GM21447 (cell line): ENCODE measurements around the gene ITM2B.

Experiments
- ATAC-seq: cut with Tn5 transposase; IDR thresholded peaks from one replicate; pipeline ENCODE4 v1.9.1; 2021; ENCODE audit not compliant: unreplicated experiment

The ITM2B gene

GRCh38 chr13:48255090-48255489 is 22.1 kb downstream of the ITM2B start:
- ATAC-seq: no peak

GRCh38 chr13:48255954-48256353 is 22.9 kb downstream of the ITM2B start:
- no peak for ATAC-seq

DNA sequence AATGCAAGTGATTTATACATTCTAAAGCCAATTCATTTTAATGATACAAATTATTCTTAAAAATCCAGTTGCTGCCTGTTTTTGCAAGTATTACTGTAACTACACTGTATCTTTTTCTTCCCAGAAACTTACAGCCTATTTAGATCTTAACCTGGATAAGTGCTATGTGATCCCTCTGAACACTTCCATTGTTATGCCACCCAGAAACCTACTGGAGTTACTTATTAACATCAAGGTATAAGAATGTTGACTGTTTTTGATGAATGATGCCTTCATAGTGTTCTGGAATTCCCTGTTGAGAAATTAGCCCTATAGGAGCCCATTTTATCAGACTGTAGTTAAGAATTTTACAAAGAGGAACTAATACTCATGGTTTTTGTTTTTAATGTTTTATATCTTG is 25.0 kb downstream of the ITM2B start:
- no peak for ATAC-seq

DNA sequence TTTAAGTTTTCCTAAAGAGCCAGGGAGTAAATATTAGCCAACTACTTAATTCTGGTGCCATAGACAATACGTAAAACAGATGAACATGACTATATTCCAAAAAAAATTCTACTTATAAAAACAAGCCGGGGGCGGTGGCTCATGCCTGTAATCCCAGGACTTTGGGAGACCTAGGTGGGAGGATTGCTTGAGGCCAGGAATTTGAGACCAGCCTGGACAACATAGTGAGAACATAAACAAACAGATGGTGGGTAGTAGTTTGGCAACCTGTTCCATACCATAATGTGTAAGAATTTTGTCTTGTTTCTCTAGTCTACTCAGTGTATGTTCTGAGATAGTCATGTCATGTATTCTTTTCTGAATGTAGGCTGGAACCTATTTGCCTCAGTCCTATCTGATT is 25.4 kb downstream of the ITM2B start:
- ATAC-seq: no peak

- no peak for ATAC-seq
Measured at GRCh38 chr13:48260970-48261369, 28.0 kb downstream of the ITM2B start.

GRCh38 chr13:48263196-48263595 is 30.2 kb downstream of the ITM2B start:
- ATAC-seq: no peak

GRCh38 chr13:48264058-48264457 is 31.1 kb downstream of the ITM2B start:
- ATAC-seq: no peak

GRCh38 chr13:48265217-48265815 is 32.3 kb downstream of the ITM2B start:
- ATAC-seq: peak; percentile 81

GRCh38 chr13:48266150-48266549 is 33.1 kb downstream of the ITM2B start:
- ATAC-seq: no peak

- ATAC-seq: no peak
Measured at GRCh38 chr13:48266701-48267639, 34.0 kb downstream of the ITM2B start.

- ATAC-seq: no peak
Measured at GRCh38 chr13:48268019-48268418, 35.0 kb downstream of the ITM2B start.

DNA sequence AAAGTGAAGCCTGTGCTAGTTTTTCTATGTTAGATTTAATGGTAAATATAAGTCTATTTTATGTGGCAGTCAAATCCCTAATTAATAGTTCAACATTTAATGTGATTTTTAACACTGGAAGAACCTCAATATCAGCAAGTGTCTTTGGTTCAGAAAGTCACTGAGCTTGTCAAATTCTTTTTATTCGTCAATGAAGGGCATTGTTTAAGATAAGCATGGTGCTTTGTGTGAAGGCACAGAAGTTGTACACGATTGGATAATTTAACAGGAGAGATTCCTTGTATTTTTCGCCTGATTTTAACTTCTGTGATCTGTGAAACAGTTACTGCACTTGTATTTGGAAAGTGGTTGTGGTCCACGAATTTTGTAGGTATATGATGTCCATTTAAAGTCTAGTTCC is 40.3 kb downstream of the ITM2B start:
- ATAC-seq: no peak

DNA sequence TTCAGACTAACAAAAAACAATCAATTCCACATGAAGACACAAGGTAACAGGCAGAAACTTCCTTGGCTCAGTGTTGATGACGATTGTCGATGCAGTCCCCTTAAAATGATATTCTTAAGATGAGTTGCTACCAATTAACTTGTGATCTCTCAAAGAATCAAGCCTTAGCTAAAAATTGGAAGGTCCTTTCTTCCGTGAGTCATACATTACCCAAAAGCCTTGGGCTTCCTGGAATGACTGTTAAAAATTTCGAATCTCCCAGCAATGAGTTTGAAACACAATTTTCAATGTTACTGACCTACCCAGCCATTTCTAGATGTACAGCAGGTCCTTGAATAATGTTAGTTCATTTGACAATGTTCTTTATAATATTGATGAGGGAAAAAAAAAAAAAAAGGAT is 42.5 kb downstream of the ITM2B start:
- ATAC-seq: no peak

DNA sequence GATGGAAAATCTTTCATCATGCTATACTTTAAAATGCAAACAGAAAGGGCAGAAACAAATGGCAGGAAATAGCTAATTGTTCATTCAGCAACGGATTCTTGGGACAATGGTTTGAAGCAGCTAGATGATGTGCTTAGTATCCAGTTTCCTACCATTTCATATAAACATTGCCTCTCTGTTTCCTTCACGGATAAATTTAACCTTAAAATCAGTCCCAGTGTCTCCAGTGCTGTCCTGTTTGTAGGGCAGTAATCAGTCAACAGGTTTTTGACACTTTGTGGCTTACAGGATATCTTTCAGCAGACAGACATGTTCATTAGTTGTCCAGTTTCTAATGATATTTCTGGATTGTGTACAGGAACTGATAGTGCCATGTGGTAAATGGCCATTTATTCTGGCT is 45.8 kb downstream of the ITM2B start:
- ATAC-seq: no peak

DNA sequence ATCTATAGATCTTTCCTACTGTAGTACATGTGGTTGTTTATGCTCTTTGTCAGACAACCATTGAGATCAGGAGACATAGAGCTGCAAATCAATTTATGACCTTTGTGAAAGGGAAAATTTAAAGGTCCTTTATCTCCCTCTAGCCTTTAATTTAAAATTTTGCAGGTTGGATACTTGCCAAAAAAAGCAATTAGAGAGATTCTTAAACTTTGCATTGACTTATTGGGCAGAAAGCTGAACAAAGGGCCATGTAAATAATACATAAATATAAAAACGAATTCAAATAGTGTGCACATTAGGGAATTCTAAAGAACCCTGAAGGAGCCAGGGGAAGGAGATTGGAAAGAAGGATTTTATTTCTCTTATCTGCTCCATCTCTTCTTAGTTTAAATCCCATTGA is 48.5 kb downstream of the ITM2B start:
- no peak for ATAC-seq

GRCh38 chr13:48291730-48292129 is 58.7 kb downstream of the ITM2B start:
- ATAC-seq: no peak

GRCh38 chr13:48292650-48293049 is 59.6 kb downstream of the ITM2B start:
- no peak for ATAC-seq

- no peak for ATAC-seq
Measured at GRCh38 chr13:48294653-48295052, 61.6 kb downstream of the ITM2B start.

DNA sequence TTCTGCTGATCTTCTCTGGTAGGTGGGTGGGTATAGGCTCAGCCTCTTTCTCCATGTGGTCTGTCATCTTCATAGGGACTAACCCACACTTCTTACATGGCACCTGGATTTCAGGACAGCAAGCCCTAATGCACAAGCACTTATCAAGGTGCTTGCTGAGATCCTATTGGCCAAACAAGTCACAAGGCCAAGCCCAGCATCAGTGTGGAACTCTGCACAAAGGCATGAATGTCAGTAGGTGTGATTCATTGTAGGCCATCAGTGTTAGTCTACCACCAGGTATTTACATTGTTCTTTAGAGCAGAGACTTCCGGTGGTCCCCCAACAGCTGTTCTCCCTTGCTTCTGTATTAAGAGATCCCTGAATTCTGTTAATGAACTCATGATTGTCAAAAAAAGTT is 62.3 kb downstream of the ITM2B start:
- no peak for ATAC-seq

- ATAC-seq: no peak
Measured at GRCh38 chr13:48296528-48296927, 63.5 kb downstream of the ITM2B start.

DNA sequence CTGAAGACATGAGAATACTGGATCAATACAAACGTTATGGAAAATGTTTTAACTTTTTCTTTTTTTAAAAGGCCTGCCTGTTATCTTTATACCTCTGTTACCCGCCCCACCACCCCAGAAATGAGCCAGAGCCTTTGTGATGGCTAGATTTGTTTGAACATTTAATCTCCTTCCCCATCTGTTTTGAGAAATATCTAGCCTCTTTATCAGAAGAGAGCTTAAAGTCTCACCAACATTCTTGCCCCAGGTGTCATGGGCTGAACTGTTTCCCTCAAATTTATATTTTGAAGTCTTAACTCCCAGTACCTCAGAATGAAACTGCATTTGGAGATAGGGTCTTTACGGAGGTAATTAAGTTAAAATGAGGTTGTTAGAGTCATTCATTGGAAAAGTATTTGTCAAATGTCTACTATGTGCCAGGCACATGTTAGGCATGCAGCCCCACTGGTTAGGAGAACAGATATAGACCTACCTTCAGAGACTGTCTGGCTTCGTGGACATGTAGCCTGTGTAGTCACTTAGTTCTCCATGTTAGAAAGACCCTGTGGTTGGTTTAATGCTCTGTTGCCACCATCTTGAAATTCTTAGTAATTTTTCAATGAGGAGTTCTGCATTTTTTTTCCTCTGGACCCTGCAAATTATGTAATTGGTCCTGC is 64.3 kb downstream of the ITM2B start:
- no peak for ATAC-seq

DNA sequence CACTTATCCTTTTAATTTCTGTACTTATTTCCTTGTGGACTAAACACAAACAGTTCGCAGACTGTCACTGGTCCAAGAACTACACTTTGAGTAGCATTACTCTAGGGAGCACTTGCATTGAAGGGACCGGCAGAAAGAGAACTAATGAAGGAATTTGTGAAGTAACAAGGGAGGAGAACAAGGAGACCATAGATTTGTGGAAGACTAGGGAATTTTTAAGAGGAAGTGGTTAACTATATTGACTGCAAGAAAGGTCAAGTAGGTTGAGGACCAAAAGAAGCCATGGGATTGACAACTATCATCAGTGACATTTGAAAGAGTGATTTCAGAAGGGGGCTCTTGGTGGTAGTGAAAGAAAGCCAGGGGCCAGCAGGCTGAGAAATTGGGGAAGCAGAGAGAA is 66.6 kb downstream of the ITM2B start:
- no peak for ATAC-seq
